Lung (tissue), 12 donors: ENCODE measurements around the gene ABCC11. TPM values are rescaled to one million over a fixed set of nuclear protein-coding genes. Genes with fewer than 3 reads are reported as not detected.

Experiments used
- ATAC-seq: fragments of 200-7000 bp; cut with Tn5 transposase; one replicate; pipeline ENCODE4 v1.9.1; 2020; ENCODE audit warnings: moderate number of reproducible peaks; ENCODE audit not compliant: insufficient read depth, low FRiP score
- DNase-seq, 3 donors: peaks; one replicate each; pipeline ENCODE4 v3.0.0-alpha.2; 2013 to 2017
- H3K27ac ChIP-seq, 2 donors: one replicate each; pipeline ENCODE4 v1.5.1; 2013; ENCODE audit warnings: mild to moderate bottlenecking in 2 of 2, moderate library complexity in 2 of 2, control low read depth in 1 of 2, inconsistent platforms in 1 of 2, low read depth in 1 of 2, low read length in 1 of 2
- H3K27me3 ChIP-seq, 3 donors: one replicate each; pipeline ENCODE4 v1.5.1; 2013; ENCODE audit warnings: low read length in 2 of 3; ENCODE audit not compliant: control insufficient read depth in 3 of 3, insufficient read depth in 3 of 3
- H3K36me3 ChIP-seq, 4 donors: one replicate each; pipeline ENCODE4 v1.5.1; 2013; ENCODE audit warnings: low read length in 4 of 4, mild to moderate bottlenecking in 1 of 4, moderate library complexity in 1 of 4; ENCODE audit not compliant: control insufficient read depth in 4 of 4, insufficient read depth in 4 of 4
- H3K4me1 ChIP-seq, 5 donors: one replicate each; pipeline ENCODE4 v1.5.1; 2013; ENCODE audit warnings: low read length in 5 of 5, mild to moderate bottlenecking in 2 of 5, moderate library complexity in 1 of 5; ENCODE audit not compliant: control insufficient read depth in 5 of 5, insufficient read depth in 5 of 5
- H3K4me3 ChIP-seq: one replicate; pipeline ENCODE4 v1.5.1; 2013; ENCODE audit warnings: mild to moderate bottlenecking, control low read depth, moderate library complexity
- H3K9ac ChIP-seq, 2 donors: one replicate each; pipeline ENCODE4 v1.5.1; 2013; ENCODE audit warnings: low read length in 2 of 2, control low read depth in 1 of 2; ENCODE audit not compliant: insufficient read depth in 1 of 2
- H3K9me3 ChIP-seq, 4 donors: one replicate each; pipeline ENCODE4 v1.5.1; 2013; ENCODE audit warnings: low read length in 3 of 4, mild to moderate bottlenecking in 1 of 4, moderate library complexity in 1 of 4; ENCODE audit not compliant: control insufficient read depth in 4 of 4, insufficient read depth in 3 of 4
- CTCF ChIP-seq: IDR thresholded peaks from 2 replicates; pipeline ENCODE4 v1.5.1; 2012; ENCODE audit warnings: mild to moderate bottlenecking; ENCODE audit errors: control extremely low read depth, extremely low read depth
- WGBS, 2 donors: extraction: QIAGEN DNeasy Blood & Tissue Kit; methylation state at CpG; one replicate each; pipeline ENCODE4 v1.1.7; 2013; 5-methylcytosine and 5-hydroxymethylcytosine counted together
- polyA plus RNA-seq, 2 donors: library from polyadenylated mRNA; stranded (reverse); fragments of 200-250 nt; gene quantifications; one replicate each; pipeline ENCODE4 v1.2.1, GENCODE V29; 2013
- total RNA-seq, 2 donors: library from RNA; depleted of rRNA in 1 of 2; stranded (reverse); fragments of >200 nt in 1 of 2; gene quantifications; one replicate each; pipeline ENCODE4 v1.2.1, GENCODE V29; 2014 to 2021
- donor health status: control.
- donor health status: control.
- donor health status: Bipolar disorder and iron deficiency.
- donor health status: healthy.
- donor health status: DM: yes; HTN: yes; CAD: no.

Gene ABCC11
- total and polyA plus RNA-seq, 4 donors = 0.08 to 1.3 (median 0.25) TPM

GRCh38 chr16:48165961-48166578, 81.3 kb downstream of the ABCC11 start:
- Histone ChIP-seq H3K4me1 (no peaks in the 10 kb centered on the region), H3K36me3 (no peaks in the 10 kb centered on the region), H3K9me3 (no peaks in the 10 kb centered on the region), H3K27ac (no peak overlapping the region), H3K27me3 (peaks cover 0 to 3% (median 0%) of the 10 kb centered on the region in 3 donors), H3K4me3 (no peak overlapping the region), H3K9ac (no peak overlapping the region)
- no peak for ATAC-seq
- DNase-seq = no peak
- 80 to 82% methylated on average over 4 of the region's 4 CpGs for WGBS, 2 donors
- TF ChIP-seq CTCF = no peak

- peaks cover 0 to 3% (median 0%) of the 10 kb centered on the region in 3 donors for H3K27me3 ChIP-seq
- peak; percentile 82 for TF ChIP-seq CTCF
- no peaks in the 10 kb centered on the region for H3K4me1 ChIP-seq
- H3K9me3 ChIP-seq = no peaks in the 10 kb centered on the region
- DNase-seq (peak; percentile 73 to 81 (median 74)), ATAC-seq (peak; percentile 93)
- peak overlapping the region in 1 of 2 donors; percentile 20 for H3K27ac ChIP-seq
- WGBS, 2 donors = 11 to 13% methylated on average over 16 of the region's 16 CpGs
- no peaks in the 10 kb centered on the region for H3K36me3 ChIP-seq
- peak overlapping the region in 1 of 2 donors; percentile 32 for H3K9ac ChIP-seq
- no peak overlapping the region for H3K4me3 ChIP-seq
Measured at GRCh38 chr16:48164907-48165715, 82.2 kb downstream of the ABCC11 start.

GRCh38 chr16:48162839-48163410, 84.4 kb downstream of the ABCC11 start:
- H3K27me3 ChIP-seq = peaks cover 0 to 3% (median 0%) of the 10 kb centered on the region in 3 donors
- no peaks in the 10 kb centered on the region for H3K36me3 ChIP-seq
- ATAC-seq (no peak), DNase-seq (no peak)
- no peak overlapping the region for H3K4me3 ChIP-seq
- no peak overlapping the region for H3K27ac ChIP-seq
- TF ChIP-seq CTCF = no peak
- no peaks in the 10 kb centered on the region for H3K4me1 ChIP-seq
- H3K9me3 ChIP-seq = no peaks in the 10 kb centered on the region
- WGBS, 2 donors = 83 to 87% methylated on average over 9 of the region's 9 CpGs
- no peak overlapping the region for H3K9ac ChIP-seq
